ENCODE data around the gene PLEKHA8.
"Not testable (repeated sequence)": the region's sequence is repeated elsewhere in the genome, so short reads cannot be mapped to it uniquely, and the experiment has no call there.

PLEKHA8 gene

DNA sequence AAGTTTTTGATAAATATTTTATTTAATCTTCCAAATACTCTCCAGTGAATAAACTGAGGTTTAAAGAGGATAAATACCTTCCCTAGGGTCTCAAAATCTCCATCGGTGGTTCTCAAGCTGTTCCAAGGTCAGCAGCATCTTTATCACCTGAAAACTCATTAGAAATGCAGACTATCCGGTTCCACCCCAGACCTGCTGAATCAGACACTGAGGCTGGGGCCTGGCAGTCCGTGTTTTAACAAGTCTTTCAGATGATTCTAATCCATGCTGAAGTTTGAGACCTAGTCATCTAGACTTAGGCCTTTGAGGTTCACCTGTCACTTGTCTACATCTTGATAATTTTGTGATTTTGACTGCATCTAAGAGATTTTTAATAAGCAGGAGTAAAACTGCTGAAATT lies 37.5 kb downstream of the PLEKHA8 start:
- DNase-seq (ENCODE audit: low read depth): no peak

DNA sequence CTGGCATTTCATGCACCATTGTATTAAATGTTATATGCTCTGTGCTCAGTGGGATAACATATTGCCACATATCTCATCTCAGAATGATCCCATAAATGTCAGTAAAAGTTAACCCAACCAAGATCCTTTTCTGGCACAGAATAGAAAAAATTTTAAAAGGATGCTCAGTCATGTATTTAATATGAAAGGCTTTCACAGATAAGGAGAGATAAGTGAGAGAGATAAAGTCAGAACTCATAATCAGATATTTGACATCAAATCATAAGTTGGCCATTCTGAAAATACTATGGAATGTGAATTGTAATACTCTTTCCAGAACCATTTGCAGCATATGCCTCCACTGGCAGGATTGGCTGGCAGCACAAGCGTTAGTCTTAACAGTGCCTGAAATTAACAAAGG lies 38.5 kb downstream of the PLEKHA8 start:
- no peak for DNase-seq (ENCODE audit: low read depth)

DNA sequence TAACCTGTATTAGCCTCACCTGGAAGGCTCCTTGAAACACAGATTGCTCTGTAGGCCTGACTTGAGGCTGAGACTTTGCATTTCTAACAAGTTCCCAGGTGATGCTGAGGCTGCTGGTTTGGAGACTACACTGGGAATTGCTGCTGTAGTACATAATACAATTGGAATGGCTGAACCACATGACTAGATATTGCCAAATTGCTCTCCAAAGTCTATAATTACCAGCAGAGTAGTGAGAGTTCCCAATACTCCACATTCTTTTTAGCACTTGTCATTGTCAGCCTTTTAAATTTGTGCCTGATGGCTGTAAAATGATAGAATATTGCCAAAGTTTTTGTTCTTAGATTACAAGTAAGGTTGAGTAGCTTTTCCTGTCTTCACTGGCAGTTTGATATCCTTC lies 39.9 kb downstream of the PLEKHA8 start:
- peak; percentile 91 for DNase-seq (ENCODE audit: low read depth)

DNA sequence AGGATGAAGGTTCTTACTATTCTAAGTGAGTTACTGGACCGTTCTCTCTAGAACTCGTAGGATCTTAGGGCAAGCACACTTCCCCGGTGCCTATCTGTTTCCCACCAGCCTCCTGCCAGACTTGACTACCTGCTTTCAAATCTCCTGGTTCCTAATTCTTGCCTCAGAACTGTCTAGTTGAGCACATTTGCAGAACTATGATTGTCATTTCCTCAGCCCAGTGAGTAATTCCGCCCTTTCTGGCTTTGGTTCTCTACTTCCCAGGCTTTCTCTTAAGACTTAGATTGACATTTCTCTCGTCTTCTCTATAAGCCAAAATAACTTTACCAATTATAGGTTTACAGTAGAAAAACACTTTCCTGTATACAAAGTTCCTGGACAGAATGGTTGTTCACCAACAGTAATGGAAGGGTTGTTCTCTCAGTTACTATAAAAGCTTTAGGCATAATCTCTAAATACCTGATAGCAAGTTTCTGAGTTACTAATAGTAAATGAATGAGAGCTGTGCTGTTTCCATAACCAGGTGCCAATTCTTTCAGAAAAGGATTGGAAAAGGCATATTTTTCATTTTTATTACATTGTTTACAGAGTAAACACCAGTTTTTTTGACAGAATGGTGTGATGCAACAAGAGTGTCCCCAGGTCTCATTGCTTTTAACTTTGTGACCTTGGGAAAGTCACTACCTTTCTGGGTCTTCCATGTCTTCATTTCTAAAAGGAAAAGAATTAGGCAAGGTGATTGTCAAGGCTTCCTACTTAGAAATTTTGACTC lies 41.1 kb downstream of the PLEKHA8 start:
- DNase-seq (ENCODE audit: low read depth): peak; percentile 23

DNA sequence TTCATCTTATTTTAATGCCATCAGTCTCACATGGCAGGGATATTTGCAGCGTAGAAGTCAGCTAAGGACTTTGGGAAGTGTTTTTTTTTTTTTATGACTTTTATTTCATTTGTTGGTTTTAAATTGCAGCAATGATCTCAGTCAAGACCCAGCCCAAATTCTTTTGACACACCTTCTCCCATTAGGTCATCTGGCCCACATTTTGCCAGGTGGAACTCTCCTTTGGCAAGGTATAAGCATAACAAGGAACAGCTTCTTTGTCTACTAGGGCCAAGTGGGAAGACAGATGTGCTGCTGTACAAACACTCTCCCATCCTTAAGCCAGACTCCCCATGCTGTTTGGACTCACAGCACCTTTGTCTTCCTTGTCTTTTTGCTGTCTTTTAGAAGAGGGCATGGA lies 41.8 kb downstream of the PLEKHA8 start:
- DNase-seq (ENCODE audit: low read depth): no peak

DNA sequence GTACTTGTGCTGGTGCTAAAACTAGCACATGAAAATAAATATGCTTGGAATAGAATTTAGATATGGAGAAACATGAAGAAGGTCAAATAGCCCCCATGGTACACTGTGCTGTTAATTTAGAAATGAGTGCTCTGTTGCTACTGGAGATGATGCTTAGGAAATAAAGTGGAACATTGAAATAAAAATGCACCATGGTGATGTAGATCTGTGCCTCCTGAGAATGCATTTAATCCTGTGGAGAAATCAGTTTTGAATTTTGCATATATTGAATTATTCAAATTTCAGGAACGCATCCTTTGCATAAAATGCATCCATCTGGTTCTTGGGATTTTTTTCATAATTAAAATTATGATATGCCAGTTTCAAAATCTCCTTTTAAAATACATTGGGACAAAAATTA lies 44.5 kb downstream of the PLEKHA8 start:
- DNase-seq (ENCODE audit: low read depth): no peak

DNA sequence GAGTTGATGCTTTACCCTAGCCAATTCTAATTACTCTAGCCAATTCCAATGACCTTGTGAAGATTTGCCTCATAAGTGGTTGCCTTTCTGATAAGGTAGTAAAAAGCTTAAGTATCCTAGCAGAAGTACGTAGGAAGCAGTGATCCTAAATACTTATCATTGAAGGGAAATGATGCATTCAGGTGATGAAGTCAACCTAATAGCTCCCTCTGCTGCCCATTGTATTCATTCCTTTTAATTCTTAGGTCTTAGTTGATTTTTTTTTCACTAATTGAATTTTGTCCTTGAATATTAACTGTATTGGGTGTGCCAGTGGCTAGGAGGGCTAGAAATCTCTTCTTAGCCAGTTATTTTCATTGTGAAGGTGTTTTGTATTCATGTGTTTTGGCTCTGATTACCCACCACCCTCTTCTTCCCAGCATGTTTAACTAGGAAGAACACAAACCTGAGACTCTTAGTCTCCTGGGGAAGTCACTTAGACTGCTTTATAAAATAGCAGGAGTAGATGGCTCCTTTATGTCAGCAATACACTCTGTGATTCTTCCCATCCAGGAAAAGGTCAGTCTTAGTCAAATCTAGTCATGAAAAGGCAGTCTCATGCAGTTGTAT lies 46.3 kb downstream of the PLEKHA8 start:
- DNase-seq (ENCODE audit: low read depth): peak; percentile 55

DNA sequence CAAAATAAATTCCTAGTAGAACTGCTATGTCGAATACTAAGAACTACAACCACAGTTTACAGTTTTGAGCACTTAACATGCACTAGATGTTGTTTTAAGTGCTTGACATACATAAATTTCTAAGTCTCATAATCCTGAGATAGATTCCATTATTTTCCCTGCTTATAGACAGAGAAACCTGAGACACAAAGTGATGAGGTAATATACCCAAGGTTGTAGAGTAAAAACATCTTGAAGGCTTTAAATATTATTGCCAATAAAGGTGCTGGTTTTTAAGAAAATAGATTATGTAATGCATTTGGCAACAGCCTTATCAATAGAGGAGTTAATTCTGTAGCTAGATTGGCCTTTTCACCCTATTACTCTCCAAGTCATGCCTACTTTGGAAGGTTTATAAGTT lies 48.2 kb downstream of the PLEKHA8 start:
- DNase-seq (ENCODE audit: low read depth): no peak

DNA sequence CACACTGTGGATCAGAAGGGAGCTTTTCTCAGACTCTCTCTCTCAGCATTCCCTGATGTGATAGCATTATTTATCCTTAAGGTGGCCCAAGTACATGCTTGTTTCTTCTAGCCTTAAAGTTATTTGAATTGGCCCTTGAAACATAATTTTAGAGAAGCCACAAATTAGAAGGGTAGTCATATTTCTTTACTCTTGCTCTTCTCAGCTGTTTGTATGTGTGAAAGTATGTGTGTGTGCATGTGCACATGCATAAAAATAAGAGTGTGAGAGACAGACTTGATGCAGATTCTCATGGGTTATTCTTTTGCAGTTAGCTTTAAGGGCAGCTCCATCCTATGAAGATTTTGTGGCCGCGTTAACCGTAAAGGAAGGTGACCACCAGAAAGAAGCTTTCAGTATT lies 50.1 kb downstream of the PLEKHA8 start:
- DNase-seq (ENCODE audit: low read depth): no peak

DNA sequence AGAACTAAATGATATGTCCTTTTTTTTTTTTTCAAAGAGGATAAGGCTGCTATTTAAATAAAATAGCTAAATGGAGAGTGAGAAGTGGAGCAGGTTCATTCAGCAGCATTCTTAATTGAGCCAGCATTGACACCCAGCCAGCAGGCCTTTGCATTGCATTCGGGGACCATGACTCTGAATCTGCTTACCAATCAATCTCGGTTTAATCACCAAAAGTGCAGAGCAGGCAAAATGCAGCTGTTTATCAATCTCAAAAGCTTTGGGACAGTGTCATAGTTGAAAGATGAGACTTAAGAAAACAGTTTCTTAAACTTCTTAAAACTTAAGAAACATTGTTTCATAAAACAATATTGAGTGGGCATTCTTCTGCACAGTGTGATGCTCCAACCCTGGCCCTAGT lies 51.7 kb downstream of the PLEKHA8 start:
- DNase-seq (ENCODE audit: low read depth): no peak

DNA sequence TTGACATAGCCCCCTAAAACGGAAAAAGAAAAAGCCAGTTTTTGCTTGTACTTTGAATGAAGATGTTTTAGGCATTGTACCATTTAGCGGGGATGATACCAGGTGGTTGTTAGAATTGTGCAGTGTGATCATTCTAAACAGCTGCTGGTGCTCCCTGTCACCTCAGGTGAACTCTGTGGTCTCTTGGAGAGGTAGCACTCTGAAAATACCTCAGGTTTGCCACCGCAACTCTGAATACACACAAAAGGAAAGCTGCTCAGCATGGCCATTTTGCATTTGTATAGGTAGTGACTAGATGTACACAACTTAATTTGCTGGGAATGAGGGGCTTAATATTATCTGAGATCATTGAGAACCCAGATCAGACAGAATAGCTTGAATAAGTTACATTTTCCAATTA lies 52.6 kb downstream of the PLEKHA8 start:
- DNase-seq (ENCODE audit: low read depth): no peak

DNA sequence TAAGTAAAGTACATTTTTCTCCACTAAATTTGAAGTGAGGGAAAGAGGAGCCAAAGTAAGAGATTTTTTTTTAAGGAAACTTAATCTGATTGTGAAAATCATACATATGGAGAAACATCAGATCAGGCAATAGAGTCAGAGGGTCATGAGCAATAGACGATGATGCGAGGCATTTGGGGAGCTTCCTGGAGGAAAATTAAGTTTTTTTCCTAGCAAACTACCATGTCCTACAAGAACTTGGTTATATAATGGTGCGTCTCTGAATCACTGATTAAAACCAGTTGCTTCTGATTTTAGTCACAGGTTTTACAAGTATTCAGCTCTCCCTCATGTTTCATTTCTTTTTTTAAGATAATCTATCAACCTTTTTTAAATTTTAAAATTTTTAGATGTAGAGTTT lies 54.5 kb downstream of the PLEKHA8 start:
- no peak for DNase-seq (ENCODE audit: low read depth)

DNA sequence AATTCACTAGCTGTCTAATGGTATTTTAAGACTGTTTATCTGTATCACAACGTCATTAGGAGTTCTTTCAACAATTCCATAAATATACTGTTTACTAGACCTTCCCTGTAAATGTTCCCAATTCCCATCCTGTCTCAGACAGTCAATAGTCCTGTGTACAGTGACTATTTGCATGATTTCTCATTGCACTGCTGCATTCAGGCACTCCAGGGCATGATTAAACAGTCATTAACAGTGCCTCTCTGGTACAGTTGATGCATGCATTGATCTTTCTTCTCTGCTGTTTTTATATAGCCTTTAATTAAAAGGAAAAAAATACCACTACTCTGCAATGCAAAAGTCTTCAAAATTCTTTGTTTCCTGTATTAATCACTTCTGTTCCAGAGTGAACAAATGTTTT lies 55.1 kb downstream of the PLEKHA8 start:
- DNase-seq (ENCODE audit: low read depth): no peak

DNA sequence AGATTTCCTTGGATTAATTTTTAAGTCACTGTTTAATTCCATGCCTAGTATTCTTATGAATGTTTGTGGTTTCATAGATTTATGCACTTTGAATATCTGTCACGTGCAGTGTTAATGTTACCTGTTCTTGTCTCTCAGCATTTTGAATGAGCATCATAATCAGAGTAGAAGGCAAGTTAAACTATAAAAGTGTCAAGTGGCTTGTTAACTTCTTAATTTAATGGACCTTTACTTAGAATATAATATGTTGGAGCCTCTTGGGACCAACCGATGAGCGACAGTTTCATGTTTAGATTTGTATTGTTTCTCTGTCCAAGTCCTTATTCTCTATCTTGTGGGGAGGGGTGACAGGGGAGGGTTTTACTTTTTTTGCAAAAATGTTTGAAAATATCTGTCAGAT lies 56.0 kb downstream of the PLEKHA8 start:
- DNase-seq (ENCODE audit: low read depth): no peak

DNA sequence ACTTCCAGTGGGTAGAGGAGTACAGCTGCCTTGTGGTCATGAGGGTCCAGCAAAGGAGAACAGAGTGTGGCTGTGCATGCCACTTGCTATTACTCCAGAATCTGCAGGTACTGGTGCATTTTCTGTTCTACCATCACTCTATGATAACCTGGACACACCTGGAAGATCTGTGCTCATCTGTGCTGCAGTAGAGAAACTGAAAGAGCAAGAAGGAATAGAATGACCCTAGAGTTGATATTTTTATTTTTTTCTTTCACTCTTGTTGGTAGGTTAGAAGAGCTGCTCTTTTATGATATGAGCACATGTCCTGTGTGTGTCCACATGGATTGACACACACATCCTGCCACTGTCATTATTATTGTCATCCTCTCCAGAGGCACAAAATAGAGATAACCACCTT lies 58.3 kb downstream of the PLEKHA8 start:
- no peak for DNase-seq (ENCODE audit: low read depth)

DNA sequence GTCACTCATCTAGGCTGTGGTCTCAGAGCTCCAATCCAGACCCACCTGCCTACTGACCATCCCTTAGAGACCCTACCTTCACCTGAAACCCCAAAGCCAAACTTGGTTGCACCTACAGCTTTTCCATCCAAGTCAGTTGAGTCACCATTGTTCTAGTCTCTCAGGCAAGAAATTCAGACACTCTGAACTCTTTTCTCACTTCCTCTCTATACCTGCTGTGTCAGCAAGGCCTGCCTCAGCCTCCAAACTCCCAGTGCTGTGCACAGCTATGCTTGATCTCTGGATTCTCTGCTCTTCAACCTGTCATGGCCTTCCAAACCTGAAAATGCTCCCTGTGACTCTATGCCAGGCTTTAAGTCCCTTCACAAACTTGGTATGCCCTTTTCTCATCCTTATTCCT lies 59.2 kb downstream of the PLEKHA8 start:
- no peak for DNase-seq (ENCODE audit: low read depth)

DNA sequence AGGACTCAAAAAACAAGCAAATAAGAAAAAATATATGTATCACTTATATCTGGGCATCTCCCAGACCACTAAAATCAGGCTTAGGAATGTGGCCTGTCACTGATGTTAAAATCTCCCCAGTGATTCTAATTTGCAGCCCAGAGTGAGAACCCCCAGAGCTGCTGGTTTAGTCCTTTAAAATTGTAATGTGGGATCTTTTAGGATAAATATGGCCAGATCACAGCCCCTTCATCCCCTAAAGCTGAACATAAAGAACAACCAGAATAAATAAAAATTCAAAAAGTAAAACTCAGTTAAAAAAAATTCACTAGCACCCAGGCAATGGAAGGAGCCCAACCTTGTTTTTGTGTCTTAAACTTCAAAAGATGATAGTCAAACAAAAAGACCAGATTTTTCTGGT lies 60.1 kb downstream of the PLEKHA8 start:
- no peak for DNase-seq (ENCODE audit: low read depth)

DNA sequence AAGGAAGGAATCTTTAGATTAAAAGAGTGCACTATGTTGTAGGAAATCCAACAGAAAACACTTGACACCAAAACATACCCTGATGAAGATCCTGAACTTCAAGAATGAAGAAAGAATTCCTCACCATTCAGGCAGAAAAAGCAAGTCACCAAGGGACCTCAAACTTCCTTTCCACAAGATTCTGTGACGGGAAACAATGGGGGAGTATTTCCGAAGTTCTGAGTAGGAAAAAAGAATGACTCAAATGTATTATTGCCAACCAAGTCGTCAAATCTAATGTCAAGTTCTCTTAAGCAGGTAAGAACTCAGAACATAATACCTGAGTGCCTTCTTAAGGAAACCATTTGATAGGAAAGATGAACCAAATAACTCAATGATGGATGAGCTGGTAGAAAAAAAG lies 61.9 kb downstream of the PLEKHA8 start:
- DNase-seq (ENCODE audit: low read depth): no peak

DNA sequence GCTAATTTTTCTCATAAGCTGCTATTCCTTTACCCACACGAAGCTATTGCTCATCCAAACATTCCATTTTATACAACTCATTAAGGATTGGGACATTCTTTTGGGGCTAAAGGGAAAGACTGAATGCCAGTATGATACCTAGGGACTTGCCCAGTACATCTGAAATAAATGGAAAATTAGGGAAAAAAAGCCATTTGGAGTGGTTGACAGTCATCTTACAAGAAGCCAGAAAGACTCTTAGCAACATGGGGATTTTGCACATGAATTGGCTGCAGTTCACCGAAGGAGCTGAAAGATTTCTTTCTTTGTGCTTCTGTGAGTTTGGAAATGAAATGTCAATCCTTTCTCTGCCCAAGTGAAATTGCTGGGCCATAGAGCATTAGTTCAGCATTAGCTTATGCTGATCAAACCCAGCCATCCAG lies 63.3 kb downstream of the PLEKHA8 start:
- peak; percentile 90 for DNase-seq (ENCODE audit: low read depth)

DNA sequence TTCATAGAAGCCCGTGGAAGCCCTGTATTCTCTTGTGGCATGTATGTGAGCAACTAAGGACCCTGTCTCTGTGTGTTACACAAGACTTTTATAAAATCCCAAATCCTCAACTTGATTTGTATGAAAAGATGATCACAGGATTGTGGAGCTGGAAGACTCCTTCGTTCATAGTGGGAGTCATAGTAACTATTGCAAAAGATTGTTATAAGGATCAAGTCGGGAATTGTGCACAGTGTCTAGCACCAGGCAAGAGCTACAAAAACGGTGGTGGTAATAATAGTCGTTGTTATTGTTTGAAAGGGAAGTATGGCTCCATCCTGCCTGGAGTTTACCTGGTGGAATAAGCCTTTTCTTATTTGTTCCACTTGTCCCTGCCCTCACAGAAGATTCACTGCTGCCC lies 63.8 kb downstream of the PLEKHA8 start:
- no peak for DNase-seq (ENCODE audit: low read depth)

DNA sequence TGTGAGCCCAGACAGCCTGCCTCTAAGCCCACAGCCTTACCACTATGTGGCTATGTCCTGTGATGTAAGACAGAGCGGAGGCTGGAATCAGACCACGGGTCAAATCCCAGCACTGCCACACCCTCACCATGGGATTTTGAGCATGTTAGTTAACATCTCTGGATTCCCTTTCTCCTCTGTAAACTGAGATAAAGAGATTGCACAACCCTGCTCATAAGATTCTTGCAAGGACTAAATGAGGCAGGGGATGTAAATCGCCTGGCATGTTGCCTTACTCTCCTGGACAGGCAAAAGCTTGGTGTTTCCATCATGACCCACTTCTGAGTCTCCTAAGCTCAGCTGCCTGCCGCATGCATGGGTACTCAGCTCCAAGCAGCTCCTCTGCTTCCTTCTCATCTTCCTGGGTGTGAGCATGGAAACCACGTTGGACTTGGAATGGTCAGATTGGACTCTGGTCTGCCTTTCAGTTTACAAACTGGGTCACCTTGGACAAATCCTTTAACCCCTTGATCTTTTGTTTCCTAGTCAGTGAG lies 65.3 kb downstream of the PLEKHA8 start:
- no peak for DNase-seq (ENCODE audit: low read depth)

DNA sequence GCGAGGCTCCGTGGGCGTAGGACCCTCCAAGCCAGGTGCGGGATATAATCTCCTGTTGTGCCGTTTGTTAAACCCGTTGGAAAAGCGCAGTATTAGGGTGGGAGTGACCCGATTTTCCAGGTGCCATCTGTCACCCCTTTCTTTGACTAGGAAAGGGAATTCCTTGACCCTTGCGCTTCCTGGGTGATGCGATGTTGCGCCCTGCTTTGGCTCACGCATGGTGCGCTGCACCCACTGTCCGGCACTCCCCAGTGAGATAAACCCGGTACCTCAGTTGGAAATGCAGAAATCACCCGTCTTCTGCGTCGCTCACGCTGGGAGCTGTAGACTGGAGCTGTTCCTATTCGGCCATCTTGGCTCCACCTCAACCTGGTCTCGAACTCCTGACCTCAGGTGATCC lies 70.4 kb downstream of the PLEKHA8 start:
- not testable (repeated sequence) for DNase-seq (ENCODE audit: low read depth)

DNA sequence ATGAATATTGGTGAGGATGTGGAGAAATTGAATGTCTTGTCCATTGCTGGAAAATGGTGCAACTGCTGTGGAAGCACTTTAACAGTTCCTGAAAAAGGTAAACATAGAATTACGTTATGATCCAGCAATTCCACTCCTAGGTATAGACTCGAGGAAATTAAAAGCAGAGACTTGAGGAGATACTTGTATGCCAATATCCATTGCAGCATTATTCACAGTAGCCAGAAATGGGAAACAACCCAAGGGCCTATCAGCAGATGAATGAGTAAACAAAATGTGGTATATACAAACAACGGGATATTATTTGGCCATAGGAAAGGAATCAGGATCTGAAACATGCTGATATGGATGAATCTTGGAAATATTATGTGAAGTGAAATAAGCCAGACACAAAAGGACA lies 74.1 kb downstream of the PLEKHA8 start:
- DNase-seq (ENCODE audit: low read depth): no peak

DNA sequence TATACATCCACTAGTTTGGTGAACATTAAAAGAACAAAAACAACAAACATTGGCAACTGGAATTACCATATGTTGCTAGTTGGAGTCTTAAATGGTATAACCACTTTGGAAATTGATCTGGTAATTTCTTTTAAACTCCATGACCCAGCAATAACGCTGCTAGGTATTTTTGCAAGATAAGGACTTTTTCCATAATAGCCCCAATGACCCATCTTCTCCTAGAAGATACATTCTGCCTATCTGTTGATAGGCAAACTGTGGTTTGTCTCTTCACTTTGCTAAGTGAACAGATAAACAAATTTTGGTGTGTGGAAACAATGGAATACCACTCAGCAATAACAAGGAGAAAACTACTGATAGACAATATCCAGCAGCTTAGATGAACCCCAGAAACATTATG lies 75.9 kb downstream of the PLEKHA8 start:
- no peak for DNase-seq (ENCODE audit: low read depth)
